Endodermal cell (in vitro differentiated cells): ENCODE data around the gene AXIN1. TPM values are rescaled to one million over a fixed set of nuclear protein-coding genes. Genes with fewer than 3 reads are reported as not detected.

Experiments used
- DNase-seq: peaks from one replicate; pipeline ENCODE4 v3.0.0-alpha.2; 2017
- H3K27ac ChIP-seq: 2 replicates; pipeline ENCODE4 v1.5.1; 2013; ENCODE audit warnings: mild to moderate bottlenecking, low read depth, low read length, moderate library complexity
- H3K27me3 ChIP-seq: 2 replicates; pipeline ENCODE4 v1.6.1; 2013; ENCODE audit warnings: mild to moderate bottlenecking, low read length, moderate library complexity; ENCODE audit not compliant: insufficient read depth, control insufficient read depth, poor library complexity, severe bottlenecking
- H3K36me3 ChIP-seq: 2 replicates; pipeline ENCODE4 v1.7.0; 2013; ENCODE audit warnings: mild to moderate bottlenecking, low read length, moderate library complexity; ENCODE audit not compliant: control insufficient read depth, insufficient read depth
- H3K4me1 ChIP-seq: one replicate; pipeline ENCODE4 v1.7.0; 2013; ENCODE audit warnings: low read length; ENCODE audit not compliant: control insufficient read depth, insufficient read depth
- H3K4me3 ChIP-seq: 2 replicates; pipeline ENCODE4 v1.5.1; 2013; ENCODE audit warnings: mild to moderate bottlenecking, low read length, moderate library complexity
- H3K9ac ChIP-seq: 2 replicates; pipeline ENCODE4 v1.6.1; 2013; ENCODE audit warnings: mild to moderate bottlenecking, low read length, moderate library complexity; ENCODE audit not compliant: poor library complexity, severe bottlenecking; ENCODE audit errors: extremely low read depth
- H3K9me3 ChIP-seq: 2 replicates; pipeline ENCODE4 v1.6.1; 2013; ENCODE audit warnings: mild to moderate bottlenecking, low read length, moderate library complexity; ENCODE audit not compliant: control insufficient read depth
- H3K27ac Mint-ChIP-seq: 2 replicates; pipeline ENCODE4 v1.8.0; 2020; ENCODE audit warnings: mixed read lengths
- H3K27me3 Mint-ChIP-seq: 2 replicates; pipeline ENCODE4 v1.8.0; 2021; ENCODE audit warnings: mild to moderate bottlenecking, mixed read lengths; ENCODE audit not compliant: insufficient read depth
- H3K36me3 Mint-ChIP-seq: 2 replicates; pipeline ENCODE4 v1.8.0; 2020; ENCODE audit warnings: low read depth, mixed read lengths
- H3K4me1 Mint-ChIP-seq: 2 replicates; pipeline ENCODE4 v1.8.0; 2020; ENCODE audit warnings: mixed read lengths
- H3K4me3 Mint-ChIP-seq: 2 replicates; pipeline ENCODE4 v1.8.0; 2020; ENCODE audit warnings: mild to moderate bottlenecking, moderate library complexity, mixed read lengths
- H3K9me3 Mint-ChIP-seq: 2 replicates; pipeline ENCODE4 v1.8.0; 2020; ENCODE audit warnings: mild to moderate bottlenecking, mixed read lengths
- WGBS, 2 experiments: methylation state at CpG; one replicate each; pipeline versions ENCODE4 v1.1.5 to v1.1.7; 2013; ENCODE audit warnings: missing lambda C conversion rate in 2 of 2, mixed read lengths in 1 of 2; ENCODE audit not compliant: insufficient coverage in 1 of 2, insufficient read length in 1 of 2; 5-methylcytosine and 5-hydroxymethylcytosine counted together
- total RNA-seq, 2 donors: library from RNA; stranded (reverse); fragmentation: NEBNext Ultra II Directional in 1 of 2; extraction: Animal tissue kit (Norgen Biotek cat#: 25700) in 1 of 2; gene quantifications; 2 replicates in 1 of 2; 3 replicates in 1 of 2; pipeline ENCODE4 v1.2.1, GENCODE V29; 2021
- TF ChIP-seq, protein P1 (sequence below): fragments of 200-600 bp; sonication (generic); conservative IDR thresholded peaks from 2 replicates; pipeline ENCODE4 v1.5.0; 2021; ENCODE audit warnings: antibody characterized with exemption, mild to moderate bottlenecking

Gene AXIN1
- total RNA-seq, 2 donors from 2014 or later, result 36.5 to 37.3 TPM

DNA sequence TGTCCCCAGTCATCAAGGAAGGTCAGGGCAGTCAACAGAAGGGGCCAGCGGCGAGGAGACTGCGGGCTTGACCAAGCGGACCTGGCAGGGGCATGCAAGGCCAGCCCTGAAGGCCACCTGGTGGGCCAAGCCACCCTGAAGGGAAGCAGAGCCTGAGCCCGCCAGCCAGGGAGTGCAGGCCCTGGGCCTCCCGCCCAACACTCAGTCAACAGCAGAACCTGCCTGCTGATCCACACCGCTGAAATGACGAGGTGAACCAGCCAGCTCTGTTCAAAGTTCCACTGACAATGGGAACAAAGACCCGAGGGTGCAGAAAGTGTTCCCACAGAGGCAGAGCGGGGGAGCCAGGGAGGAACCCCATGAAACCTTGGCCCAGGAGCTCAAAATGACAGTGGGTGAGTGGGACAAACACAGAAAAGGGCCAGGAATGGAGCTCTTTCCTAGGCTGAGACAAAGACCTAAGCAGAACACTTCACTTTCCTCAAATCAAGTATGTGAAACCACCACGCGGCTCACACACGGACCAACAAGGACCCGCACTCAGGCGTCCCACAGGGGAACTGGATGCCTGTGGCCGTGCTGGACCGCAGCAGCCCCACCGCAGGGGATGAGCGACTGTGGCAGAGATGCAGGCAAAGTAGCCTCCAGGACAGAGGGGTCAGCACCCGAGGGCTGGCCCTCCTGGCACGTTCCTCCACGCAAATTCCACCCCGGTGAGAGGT, 12.0 kb downstream of the AXIN1 start:
- Mint-ChIP-seq H3K27me3 (no peaks in the 10 kb centered on the region), H3K9me3 (peaks cover 6% of the 10 kb centered on the region), H3K4me1 (peaks cover 7% of the 10 kb centered on the region), H3K36me3 (peaks cover 40% of the 10 kb centered on the region), H3K27ac (no peak overlapping the region), H3K4me3 (no peak overlapping the region)
- H3K4me1 ChIP-seq, result no peaks in the 10 kb centered on the region
- H3K27me3 ChIP-seq, result no peaks in the 10 kb centered on the region
- peaks cover 13% of the 10 kb centered on the region for H3K9me3 ChIP-seq
- H3K9ac ChIP-seq, result no peak overlapping the region
- H3K27ac ChIP-seq, result no peak overlapping the region
- WGBS, 2 experiments, result 95 to 97% methylated on average over 18 to 23 of the region's 23 CpGs
- TF ChIP-seq, protein P1, sequence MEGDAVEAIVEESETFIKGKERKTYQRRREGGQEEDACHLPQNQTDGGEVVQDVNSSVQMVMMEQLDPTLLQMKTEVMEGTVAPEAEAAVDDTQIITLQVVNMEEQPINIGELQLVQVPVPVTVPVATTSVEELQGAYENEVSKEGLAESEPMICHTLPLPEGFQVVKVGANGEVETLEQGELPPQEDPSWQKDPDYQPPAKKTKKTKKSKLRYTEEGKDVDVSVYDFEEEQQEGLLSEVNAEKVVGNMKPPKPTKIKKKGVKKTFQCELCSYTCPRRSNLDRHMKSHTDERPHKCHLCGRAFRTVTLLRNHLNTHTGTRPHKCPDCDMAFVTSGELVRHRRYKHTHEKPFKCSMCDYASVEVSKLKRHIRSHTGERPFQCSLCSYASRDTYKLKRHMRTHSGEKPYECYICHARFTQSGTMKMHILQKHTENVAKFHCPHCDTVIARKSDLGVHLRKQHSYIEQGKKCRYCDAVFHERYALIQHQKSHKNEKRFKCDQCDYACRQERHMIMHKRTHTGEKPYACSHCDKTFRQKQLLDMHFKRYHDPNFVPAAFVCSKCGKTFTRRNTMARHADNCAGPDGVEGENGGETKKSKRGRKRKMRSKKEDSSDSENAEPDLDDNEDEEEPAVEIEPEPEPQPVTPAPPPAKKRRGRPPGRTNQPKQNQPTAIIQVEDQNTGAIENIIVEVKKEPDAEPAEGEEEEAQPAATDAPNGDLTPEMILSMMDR, result no peak
- no peak overlapping the region for H3K4me3 ChIP-seq
- H3K36me3 ChIP-seq, result peaks cover 26% of the 10 kb centered on the region
- no peak for DNase-seq

DNA sequence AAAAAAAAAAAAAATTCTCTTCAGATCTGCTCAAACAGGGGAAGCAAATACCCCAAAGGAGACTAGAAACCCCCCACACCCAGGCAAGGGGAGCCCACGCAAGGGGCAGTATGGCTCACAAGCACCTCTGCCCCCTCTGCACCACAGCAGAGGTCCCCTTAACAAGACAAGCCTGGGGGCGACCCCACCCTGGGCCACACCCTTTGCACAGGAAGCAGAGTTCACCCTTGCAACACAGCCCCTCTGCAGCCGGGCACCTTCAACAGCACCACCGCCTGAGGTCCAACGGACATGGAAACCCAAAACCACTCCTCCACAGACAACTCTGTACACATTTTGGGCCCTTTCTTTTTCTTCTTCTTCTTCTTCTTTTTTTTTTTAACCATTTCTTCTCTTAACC, 12.8 kb downstream of the AXIN1 start:
- no peak overlapping the region for H3K27ac ChIP-seq
- 93 to 100% methylated on average over 3 to 5 of the region's 5 CpGs for WGBS, 2 experiments
- no peak overlapping the region for H3K9ac ChIP-seq
- Mint-ChIP-seq H3K36me3 (peaks cover 33% of the 10 kb centered on the region), H3K27ac (no peak overlapping the region), H3K9me3 (peaks cover 6% of the 10 kb centered on the region), H3K27me3 (no peaks in the 10 kb centered on the region), H3K4me3 (no peak overlapping the region), H3K4me1 (peaks cover 7% of the 10 kb centered on the region)
- peaks cover 18% of the 10 kb centered on the region for H3K36me3 ChIP-seq
- H3K4me1 ChIP-seq, result no peaks in the 10 kb centered on the region
- no peak for DNase-seq
- H3K4me3 ChIP-seq, result no peak overlapping the region
- H3K9me3 ChIP-seq, result peaks cover 10% of the 10 kb centered on the region
- TF ChIP-seq, protein P1, result no peak
- H3K27me3 ChIP-seq, result no peaks in the 10 kb centered on the region

DNA sequence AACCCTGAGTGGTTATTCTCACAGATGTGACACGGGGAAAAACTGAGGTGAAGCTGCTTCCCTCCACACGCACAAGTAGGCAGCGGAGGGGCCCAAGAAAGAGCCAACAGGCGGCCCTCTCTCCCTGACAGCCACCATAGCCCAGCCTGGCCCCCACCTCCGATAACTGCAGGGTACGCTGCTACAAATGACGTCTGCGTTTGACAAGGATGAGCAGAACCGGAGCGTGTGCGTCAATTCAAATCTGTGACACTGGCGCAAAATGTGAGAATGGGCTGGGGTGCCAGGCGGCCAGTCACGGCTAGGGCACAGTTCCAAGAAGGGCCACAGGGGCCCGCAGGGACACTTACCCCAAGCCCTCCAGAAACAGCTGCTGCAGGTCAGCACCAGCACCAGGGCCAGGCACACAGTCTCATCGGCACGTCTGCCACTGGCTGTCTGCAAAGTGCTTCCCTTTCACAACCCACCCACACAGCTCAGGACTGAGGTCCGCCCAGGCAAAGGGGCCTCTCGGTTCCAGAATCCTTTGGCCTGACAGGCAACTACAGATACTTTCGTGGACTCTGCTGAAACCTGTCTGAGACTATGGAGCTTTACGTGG, 14.4 kb downstream of the AXIN1 start:
- Mint-ChIP-seq H3K9me3 (peaks cover 6% of the 10 kb centered on the region), H3K4me1 (peaks cover 7% of the 10 kb centered on the region), H3K4me3 (no peak overlapping the region), H3K27ac (no peak overlapping the region), H3K27me3 (no peaks in the 10 kb centered on the region), H3K36me3 (peaks cover 24% of the 10 kb centered on the region)
- no peak overlapping the region for H3K9ac ChIP-seq
- no peaks in the 10 kb centered on the region for H3K27me3 ChIP-seq
- WGBS, 2 experiments, result 87 to 93% methylated on average over 20 to 21 of the region's 21 CpGs
- H3K36me3 ChIP-seq, result peaks cover 11% of the 10 kb centered on the region
- H3K4me3 ChIP-seq, result no peak overlapping the region
- no peak overlapping the region for H3K27ac ChIP-seq
- DNase-seq, result no peak
- no peaks in the 10 kb centered on the region for H3K4me1 ChIP-seq
- H3K9me3 ChIP-seq, result peaks cover 8% of the 10 kb centered on the region
- TF ChIP-seq, protein P1, result no peak
